GM12872 (cell line): ENCODE data around the gene RNF40.

Source experiments
- TF ChIP-seq, protein P1 (sequence below): IDR thresholded peaks from 3 replicates; pipeline ENCODE4 v1.5.1; 2011; ENCODE audit warnings: low read depth, mild to moderate bottlenecking, low read length, moderate library complexity; ENCODE audit not compliant: insufficient read depth

Gene RNF40

DNA sequence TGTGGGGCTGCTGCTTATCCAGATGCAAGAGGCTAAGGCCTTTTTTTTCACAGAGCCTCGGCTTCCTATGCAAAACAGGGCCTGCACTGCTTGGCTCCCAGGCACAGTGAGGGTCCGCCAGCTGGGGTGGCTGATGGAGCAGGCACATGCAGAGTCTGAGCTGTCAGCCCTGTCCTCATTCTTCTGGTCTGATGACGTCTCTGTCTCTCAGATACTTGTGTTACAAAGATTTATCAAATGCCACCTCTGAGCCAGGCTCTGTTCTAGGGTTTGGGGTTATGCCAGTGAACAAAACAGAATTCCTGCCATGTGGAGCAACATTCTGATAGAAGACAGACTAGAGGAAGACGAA, 4.8 kb downstream of the RNF40 start:
- TF ChIP-seq, protein P1, sequence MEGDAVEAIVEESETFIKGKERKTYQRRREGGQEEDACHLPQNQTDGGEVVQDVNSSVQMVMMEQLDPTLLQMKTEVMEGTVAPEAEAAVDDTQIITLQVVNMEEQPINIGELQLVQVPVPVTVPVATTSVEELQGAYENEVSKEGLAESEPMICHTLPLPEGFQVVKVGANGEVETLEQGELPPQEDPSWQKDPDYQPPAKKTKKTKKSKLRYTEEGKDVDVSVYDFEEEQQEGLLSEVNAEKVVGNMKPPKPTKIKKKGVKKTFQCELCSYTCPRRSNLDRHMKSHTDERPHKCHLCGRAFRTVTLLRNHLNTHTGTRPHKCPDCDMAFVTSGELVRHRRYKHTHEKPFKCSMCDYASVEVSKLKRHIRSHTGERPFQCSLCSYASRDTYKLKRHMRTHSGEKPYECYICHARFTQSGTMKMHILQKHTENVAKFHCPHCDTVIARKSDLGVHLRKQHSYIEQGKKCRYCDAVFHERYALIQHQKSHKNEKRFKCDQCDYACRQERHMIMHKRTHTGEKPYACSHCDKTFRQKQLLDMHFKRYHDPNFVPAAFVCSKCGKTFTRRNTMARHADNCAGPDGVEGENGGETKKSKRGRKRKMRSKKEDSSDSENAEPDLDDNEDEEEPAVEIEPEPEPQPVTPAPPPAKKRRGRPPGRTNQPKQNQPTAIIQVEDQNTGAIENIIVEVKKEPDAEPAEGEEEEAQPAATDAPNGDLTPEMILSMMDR: no peak

DNA sequence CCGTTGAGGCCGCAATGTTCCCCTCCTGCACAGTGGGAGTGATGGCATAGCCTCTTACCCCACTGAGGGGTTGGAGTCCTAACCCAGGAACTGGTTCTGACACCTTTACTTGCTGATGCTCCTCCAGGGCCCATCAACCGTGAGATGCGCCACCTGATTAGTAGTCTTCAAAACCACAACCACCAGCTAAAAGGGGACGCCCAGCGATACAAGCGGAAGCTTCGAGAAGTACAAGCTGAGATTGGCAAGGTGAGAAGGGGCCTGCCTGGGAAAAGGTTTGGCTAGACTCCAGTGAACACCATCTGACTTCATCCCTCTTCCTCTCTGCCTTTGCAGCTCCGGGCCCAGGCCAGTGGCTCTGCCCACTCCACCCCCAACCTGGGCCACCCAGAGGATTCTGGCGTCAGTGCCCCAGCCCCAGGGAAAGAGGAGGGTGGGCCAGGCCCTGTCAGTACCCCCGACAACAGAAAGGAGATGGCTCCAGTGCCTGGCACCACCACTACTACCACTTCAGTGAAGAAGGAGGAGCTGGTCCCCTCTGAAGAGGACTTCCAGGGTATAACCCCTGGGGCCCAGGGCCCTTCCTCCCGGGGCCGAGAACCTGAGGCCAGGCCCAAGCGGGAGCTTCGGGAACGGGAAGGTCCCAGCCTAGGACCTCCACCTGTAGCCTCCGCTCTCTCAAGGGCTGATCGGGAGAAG, 5.8 kb downstream of the RNF40 start:
- TF ChIP-seq, protein P1: no peak

GRCh38 chr16:30768583-30769181, 6.6 kb downstream of the RNF40 start:
- TF ChIP-seq, protein P1: no peak

GRCh38 chr16:30769379-30770089, 7.4 kb downstream of the RNF40 start:
- TF ChIP-seq, protein P1: no peak

GRCh38 chr16:30771726-30772125, 9.6 kb downstream of the RNF40 start:
- TF ChIP-seq, protein P1: no peak

GRCh38 chr16:30773826-30774225, 11.7 kb downstream of the RNF40 start:
- TF ChIP-seq, protein P1: no peak

- TF ChIP-seq, protein P1: no peak
These were observed 12.4 kb downstream of the RNF40 start for GRCh38 chr16:30774367-30775130.
